Islet of Langerhans (tissue), 1 donor: ENCODE results near the gene CLBA1.

Experiments used
- FAIRE-seq: peaks from one replicate; lab custom pipeline; 2011; peaks lifted over from hg19 to GRCh38; lab: Jason Lieb, UNC

The CLBA1 gene

DNA sequence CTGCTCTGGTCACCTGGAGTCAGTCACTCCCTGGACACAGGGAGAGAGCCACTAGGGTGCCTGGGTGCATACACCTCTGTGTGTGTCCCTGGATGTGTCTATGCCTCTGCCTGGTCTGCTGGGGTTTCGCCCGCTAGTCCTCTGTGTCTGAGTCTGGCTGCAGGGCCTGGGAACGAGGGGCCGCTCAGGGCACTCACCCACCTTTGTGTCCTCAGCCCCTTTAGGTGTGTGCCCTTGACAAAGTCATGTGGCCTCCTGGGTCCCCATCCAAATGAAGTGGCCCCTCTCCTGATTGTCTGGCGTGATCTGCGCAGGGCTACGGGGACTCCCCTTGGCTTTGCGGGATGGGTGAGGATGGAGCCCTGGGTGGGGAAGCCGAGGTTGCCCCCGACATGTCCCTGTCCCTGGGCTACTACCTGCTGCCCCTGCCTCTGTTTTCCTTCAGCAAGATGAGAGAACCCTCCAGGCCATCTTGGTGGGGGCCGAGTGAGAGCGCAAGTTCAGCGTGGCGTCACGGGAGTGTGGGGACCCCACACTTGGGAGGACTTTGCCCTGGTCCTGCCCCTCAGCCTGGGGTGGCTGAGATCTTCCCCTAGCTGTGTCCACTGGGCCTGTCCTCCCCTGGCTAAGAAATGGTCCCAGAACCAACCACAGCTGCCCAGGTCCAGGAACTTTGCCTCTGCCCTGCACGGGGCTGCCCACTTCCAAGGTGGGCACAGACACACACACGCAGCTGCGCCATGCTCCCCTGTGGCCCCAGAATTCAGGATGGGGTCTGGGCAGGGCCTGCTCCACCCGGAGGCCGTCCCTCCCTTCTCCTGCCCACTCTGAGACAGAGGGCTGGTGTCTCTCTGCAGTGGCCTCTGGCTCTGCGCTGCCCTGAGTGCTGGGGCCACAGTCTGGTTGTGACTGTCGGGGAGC is 4.7 kb upstream of the CLBA1 start:
- FAIRE-seq, result no peak

DNA sequence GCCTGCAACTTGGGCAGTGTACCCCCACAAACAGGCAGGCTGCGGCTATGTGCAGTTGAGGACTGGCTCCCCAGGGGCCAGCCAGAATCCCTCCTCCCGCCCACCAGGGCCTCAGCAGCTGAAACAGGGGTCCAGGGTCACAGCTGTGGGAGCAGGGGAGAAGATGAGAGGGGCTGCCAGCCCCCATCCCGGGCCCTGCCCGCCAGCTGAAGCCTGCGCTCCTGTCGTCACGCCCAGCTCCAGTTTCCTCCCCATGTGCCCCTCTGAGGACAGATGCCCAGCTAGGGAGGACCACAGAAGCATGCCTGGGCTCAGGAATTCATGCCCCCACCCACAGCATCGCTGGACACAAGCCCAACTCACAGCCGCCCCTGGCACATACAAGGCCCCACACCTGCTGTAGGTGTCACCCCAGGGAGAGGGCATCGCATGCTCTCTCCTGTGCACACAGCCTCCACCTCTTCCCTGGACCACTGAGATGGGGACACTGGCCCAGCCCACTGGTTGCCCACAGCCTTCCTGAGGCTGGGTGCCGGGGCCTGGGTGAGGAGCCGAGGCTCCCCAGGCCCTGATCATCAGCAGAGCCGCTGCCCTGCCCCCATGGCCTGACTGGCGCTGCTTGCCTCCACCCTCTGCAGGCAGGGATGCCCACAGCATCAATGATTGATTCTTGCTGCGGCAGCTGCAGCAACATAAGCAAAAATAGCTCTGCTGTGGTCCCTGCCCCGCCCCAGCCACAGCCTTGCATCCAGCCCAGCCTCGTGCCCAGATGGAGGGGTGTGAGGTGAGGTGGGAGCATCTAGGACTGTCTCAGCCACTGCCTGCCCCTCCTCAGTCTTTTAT is 3.7 kb upstream of the CLBA1 start:
- FAIRE-seq, result no peak

DNA sequence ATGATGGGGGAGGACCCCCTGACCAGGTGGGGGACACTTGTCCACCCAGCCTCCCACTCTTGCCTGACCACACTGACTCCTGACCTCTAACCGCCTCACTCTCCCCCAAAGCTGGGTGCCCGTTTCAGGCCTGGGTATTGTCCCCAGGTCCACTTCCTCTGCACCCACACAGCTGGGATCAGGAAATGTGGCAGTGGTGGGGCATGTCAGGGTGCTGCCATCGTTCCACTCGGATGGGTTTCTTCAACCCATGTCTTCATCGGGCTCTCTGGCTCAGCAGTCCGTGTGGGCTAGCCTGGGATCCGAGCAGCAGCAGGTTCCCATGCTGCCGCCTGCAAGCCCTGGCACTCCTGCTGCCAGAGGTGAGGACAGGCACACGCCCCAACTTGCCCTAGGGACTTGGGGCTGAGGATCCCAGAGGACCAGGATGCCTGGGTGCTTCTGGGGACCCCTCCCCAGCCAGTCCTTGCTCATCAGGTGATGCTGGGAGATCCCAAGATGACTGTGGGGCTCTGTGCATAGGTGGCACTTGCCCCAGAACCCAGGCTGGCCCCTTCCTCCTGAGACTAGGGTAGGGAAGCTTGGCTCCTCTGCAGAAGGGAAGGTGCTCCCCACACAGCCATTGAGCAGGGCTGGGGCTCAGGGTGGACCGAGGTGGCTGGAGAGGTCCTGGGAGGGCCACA is 2.9 kb upstream of the CLBA1 start:
- no peak for FAIRE-seq

DNA sequence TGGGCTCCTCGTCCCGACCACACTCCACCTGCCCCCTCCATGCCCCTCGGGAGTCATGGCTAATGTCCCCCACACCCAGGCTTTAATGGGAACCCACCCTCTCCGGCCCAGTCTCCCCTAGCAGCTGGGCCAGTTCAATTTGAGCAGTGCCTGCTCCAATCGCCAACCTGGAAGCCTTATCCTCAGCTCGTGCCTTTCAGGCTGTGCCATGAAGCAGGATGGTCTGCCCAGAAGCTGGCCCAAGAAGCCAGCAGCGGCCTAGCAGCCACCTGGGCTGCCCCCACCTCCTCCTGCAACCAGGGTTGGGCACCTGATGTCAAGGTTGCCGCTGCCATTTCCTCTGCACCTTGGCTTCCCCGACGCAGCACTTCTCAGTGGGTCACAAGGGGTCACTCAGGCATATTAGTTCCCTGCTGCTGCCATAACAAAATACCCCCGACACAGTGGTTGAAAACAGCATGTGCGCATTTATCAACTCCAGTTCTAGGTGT is 2.3 kb upstream of the CLBA1 start:
- no peak for FAIRE-seq

DNA sequence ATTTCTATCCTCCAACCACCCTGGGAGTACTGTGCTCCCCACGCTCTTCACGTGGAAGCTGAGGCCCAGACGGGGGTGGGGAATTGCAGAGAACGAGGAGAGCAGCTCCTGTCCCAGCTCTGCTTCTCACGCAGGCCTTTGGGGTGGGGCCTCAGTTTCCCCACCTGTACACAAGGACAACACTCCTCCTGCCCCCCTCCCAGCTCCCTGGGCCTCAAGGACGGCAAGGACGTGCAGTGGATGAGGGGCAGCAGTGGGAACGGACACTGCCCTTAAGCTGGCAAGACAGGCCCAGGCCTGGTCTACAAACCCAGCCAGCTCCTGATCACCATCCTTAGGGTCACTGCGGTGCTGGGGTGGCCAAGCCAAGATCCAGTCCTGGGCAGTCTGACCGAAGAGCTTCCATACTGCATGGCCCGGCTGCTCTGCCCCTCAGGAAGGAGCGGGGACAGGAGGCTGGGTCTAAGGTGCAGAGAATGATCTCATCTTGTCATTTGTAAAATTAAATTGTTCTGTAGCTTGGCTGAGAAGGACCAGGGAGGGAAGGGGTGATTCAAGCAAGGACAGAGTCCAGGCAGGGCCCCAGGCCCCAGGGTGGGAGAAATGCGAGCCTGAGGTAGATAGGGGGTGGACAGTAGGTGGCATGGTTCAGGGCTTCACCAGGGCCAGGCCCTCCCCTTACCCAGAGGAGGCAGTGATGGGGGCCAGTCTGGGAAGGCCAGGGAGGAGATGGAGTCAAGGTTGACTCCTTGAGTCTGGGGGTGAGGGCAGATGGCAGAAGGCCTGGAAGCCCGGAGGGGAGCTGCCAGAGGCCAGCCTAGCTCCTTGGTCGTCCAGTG is 1.3 kb upstream of the CLBA1 start:
- FAIRE-seq, result no peak

DNA sequence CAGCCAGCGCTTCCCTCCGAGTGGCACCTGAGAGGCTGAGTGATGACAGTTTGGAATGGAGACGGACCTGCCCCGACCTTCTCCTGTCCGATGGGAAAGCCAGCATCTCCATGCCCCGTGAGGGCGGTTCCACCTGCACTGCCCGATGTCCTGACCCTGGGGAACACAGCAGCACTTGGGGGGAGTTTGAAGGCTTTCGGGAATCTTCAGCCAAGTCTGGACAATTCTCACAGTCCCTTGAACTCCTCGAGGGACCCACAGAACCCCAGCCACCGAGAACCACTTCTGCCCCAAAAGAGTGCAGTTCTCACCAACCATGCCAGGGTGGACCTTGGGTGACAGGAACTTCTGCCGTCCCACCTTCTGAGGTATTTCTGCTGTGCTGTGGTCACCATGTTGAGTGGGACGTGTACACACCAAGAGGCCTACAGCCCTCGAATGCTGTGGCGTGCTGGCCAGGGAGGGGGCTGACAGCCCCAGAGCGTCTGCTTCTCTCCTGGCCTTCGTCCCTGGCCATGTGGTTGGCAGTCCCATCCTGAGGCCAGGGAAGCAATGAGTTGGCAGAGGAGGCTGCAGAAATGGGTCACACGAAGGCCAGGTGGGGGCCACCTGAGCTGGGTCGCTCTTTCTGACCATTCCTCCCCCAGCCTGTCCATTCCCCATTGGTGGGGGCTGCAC is 1.0 kb downstream of the CLBA1 start:
- no peak for FAIRE-seq

DNA sequence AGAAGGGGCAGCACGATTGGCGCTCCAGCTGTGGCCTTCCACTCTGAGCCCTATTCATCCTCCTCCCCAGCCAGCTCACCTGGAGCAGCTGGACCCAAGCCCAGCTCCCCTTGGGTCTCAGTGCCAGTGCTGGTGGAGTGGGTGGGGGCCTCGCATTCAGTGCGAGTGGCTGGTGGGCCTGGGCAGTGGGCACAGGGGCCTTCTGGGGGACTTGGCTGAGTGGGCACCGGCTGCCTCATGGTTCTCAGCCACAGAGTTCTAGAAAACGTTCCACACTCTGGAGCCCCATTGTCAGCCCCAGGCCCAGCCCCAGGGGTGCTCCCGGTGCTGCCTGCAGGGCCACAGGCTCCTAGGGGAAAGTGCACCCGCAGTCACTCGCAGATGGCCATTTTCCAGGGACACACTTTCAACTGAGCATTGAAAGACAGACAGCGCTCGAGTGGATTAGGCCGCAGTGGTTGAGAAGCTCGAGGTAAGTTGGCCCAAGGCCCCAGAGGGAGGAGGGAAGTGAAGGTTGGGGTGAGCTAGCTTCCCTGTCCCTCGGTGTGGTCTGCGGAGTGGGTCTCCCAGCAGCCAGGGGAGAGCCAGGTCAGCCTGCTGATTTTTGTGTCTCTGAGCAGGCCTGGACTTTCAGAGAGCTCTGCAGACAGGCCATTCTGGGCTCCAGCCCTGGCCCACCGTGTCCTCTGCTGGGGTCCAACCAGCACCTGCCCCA is 3.8 kb downstream of the CLBA1 start:
- FAIRE-seq, result no peak

DNA sequence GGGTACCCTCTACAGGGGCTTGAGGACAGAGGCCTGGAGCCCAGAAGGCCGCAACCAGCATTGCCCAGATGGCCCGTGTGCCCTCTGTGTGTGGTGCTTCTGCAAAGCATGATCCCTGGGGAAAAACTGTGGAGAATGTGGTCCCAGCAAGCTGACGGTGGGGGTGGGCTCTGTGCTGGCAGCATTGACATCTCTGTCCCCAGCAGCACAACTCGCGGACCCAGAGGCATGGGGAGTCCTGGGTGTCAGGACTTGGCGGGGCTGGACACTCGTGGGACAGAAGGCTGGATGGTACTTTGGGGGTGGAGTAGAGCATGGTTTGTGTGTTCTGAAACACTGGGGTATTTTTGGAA is 4.3 kb downstream of the CLBA1 start:
- FAIRE-seq, result no peak

DNA sequence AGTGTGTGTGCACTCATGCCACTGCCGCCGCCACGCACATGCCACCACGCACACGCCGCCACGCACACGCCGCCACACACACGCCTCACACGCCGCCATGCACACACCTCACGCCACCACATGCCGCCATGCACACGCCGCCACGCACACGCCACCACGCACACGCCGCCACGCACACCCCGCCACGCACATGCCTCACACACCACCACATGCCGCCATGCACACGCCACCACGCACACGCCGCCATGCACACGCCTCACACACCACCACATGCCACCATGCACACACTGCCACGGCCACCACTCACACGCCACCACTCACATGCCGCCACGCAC is 6.3 kb downstream of the CLBA1 start:
- FAIRE-seq, result no peak

DNA sequence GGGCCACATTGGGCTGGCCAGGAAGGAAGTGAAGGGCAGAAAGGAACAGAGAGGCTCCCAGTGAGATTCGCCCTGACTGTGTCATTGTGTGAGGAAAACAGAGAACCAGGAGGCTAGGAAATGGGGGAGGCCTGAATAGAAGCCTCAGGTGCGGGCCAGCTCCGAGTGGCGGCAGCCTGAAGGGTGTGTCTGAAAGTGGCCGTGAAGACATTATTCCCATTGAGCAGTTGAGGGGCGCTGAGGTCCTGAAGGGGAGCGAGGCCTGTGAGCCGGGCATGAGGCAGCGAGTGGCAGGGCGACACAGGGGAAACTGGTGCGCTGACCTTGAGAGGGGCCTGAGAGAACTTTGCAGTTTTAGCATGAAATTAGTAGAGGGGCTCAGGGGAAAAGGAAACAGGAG is 6.9 kb downstream of the CLBA1 start:
- FAIRE-seq, result no peak

DNA sequence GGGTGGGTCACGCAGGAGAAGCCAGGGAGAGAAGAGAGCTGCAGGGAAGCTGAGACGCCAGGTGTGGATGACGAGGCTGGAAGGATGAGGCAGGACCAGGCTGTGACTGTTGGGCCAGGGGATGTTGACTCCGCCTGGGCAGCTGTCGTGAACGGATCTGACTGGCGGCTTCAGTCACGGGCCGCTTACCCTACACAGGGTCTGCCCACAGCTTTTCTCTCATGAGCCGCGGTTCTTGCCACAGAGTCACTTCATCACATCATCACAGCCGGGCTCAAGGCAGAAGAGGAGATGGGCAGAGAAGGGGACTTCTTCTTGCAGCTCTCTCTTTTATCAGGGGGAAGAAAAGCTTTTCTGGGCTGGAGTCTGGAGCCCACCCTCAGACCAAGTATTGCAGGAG is 7.7 kb downstream of the CLBA1 start:
- FAIRE-seq, result no peak

DNA sequence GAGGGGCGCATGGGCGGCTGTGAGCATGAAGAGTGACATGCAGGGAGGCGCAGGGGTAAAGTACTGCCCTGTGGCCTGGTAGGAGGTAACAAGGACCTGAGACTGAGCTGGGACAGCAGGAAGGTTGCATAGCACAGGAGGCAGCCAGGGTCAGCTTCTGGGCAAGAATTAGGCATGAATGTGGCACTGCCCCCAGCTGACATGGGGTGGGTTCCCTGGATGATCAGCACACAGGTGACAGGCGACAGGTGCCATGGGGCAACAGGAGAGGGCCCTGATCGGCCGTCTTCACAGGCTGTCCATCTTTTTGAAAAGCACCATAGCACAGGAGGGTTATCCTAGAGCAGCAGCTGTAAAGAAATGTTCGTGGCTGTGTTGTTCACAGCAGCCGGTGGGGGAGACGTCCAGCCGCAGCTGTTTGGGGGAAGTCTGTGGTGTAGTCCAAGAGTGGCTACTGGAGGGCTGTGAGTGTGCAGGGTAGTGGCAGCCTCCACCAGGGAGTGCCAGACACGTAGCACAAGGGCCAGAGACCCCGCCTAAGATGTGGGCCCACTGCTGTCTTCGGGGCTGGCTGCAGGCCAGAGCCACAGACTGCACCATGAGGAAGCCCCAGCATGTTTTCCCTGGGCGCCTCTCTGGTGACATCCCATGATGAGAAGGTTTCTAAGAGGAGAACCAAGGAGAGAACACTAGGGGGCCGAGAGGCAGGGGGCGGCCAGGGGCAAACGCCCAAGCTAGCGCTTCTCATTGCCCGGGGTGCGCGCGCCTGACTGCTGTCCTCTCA is 8.4 kb downstream of the CLBA1 start:
- no peak for FAIRE-seq

DNA sequence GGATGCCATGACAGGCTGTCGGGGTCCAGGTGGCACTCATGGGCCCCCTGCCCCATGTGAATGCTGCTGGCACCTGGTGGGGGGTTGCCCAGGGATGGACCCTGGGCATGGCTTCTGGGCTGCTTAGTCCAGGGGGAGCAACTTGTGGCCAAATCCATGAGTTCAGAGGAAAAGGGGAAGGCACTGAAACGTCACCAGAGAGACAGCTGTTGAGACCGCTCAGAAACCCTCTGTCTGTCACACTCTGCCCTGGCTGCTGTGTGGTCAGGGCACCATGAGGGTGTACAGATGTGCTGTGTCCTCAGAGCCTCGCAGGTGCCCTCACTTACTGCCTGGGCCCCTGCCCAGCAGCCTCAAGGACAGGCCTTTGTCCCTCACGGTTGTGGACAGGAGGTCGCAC is 9.4 kb downstream of the CLBA1 start:
- no peak for FAIRE-seq

DNA sequence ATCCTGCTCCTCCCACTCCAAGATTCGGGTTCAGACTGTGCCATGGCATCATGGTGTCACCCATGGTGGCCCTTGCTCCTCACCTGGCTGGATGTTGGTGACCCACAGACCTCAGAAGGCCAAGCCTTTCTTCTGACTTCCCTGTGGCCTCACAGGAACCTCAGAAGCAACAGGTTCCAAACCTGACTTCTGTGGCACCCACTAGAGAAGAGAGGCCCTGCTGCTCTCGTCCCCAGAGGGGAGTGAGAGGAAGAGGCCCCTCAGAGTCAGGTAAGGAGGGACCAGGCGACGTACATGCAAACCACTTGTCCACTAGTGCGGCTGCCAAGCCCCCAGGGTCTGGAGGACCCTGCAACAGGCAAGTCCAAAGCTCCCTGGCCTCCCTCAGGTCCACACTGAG is 10.4 kb downstream of the CLBA1 start:
- FAIRE-seq, result no peak

DNA sequence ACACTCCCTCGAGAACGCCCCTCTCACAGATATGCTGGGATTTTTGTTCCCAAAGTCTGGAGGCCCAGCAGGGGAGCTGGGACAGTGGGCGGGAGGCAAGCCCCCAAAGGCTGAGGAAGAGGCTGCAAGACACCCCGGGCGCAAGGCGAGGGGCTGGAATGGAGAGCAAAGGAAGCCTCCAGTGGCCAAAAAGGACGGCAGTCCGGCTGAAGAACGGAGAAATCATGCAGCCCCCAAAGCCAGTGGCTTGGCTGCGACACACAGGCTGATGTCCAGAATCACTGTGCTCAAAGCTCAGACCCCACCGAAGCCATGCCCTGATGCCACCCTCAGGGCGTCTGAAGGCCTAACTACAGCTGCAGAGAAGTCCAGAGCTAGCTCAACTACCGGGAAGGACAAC is 10.9 kb downstream of the CLBA1 start:
- no peak for FAIRE-seq

DNA sequence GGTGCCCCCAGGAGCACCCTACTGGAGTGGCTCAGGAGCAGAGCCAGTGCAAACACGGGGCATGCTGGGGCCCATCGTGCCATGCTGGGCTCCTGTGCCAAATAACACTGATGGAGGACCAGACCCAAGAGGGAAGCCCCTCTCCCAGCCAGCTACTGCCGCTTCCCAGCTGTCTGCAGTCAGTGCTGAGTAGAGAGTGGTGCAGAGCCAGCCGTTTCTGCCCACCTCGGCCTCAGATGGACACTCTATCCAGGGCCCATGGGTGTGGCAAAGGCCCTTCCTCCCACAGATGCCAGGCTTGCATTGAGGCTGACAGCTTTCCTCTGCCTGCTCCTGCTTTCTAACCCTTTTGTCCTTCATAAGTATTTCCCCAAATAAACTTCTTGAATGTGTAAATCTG is 13.2 kb downstream of the CLBA1 start:
- no peak for FAIRE-seq

DNA sequence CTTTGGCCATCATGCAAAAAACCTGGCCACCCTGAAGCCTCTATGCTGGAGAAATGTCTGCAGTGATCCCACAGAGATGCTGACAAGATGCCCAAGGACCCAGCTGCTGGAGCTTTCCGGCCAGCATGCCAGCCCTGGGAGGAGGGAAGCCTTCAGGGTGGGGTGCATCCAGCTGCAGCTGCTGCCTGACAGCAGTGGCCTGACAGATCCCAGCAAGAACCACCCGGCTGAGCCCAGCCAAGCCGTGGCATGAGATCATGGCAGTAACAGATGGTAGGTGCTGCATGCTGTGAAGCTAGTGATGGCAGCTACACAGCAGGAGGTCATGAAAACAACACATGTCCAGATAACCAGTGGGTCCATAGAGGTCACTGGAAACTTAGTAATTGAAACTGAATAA is 13.8 kb downstream of the CLBA1 start:
- FAIRE-seq, result no peak

DNA sequence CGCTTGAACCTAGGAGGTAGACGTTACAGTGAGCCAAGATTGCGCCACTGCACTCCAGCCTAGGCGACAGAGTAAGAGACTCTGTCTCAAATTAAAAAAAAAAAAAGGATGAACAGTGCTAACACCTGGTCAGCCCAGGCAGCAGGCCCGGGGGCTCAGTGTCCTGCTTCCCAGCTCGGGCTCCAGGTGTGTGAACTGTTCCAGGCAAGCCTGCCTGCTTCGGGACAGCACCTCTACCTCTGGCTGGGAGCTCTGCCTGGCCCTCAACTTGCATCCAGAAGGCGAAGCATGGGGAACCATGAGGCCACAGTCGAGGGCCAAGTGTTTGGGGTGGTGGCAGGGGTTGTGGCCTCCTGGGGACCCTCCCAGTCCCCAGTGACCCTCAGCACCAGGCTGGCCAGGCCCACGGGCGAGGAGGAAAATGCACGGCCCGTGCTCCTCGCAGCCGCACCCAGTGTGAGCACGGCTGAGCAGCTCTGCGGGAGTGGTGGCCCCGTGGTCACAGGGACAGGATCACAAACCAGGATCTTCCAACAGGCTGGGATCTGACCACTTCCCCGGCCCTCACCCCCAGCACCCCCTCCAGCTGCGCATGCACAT is 19.8 kb downstream of the CLBA1 start:
- FAIRE-seq, result no peak
